ENCODE data around the gene KIDINS220. TPM values are rescaled to one million over a fixed set of nuclear protein-coding genes. Genes with fewer than 3 reads are reported as not detected.

KIDINS220 gene
- total RNA-seq, 1 experiment from 2014 or later: 20.1 TPM

GRCh38 chr2:8701681-8702379 is 135.6 kb downstream of the KIDINS220 start:
- POLR2A ChIA-PET: no interaction called here
- intact Hi-C loops (cut with micrococcal nuclease): no loop called here
- BruUV-seq (replicated peaks): no TSS peak
- ATAC-seq (no peak), DNase-seq (ENCODE audit: low read depth, low spot score) (no peak)
- Histone ChIP-seq H3K27me3 (ENCODE audit: insufficient read depth, low read length) (no peaks in the 10 kb centered on the region), H3K4me3 (replicated peaks in 1 of 2; ENCODE audit: low read depth in 1 of 2, low read length in 2 of 2) (no peak overlapping the region), H3K9me3 (ENCODE audit: control insufficient read depth in 1 of 2, insufficient read depth in 1 of 2, low read depth in 1 of 2, low read length in 2 of 2) (no peaks in the 10 kb centered on the region), H4K20me1 (ENCODE audit: insufficient read depth) (no peaks in the 10 kb centered on the region), H3K4me1 (ENCODE audit: control insufficient read depth in 1 of 2, insufficient read depth in 2 of 2, low read length in 2 of 2) (no peaks in the 10 kb centered on the region), H3K27ac (ENCODE audit: low read depth, low read length) (no peak overlapping the region), H3K36me3 (ENCODE audit: control insufficient read depth in 1 of 2, insufficient read depth in 2 of 2, low read length in 2 of 2) (no peaks in the 10 kb centered on the region), H3K79me2 (ENCODE audit: insufficient read depth, low read length) (no peaks in the 10 kb centered on the region), H3K9ac (ENCODE audit: low read length) (no peak overlapping the region), H3K4me2 (ENCODE audit: low read length) (no peak overlapping the region), H3K9me2 (ENCODE audit: insufficient read depth) (no peaks in the 10 kb centered on the region), H2AFZ (ENCODE audit: low read depth, low read length, poor library complexity, severe bottlenecking) (no peak overlapping the region)
- CTCF ChIA-PET: no interaction called here
- TF ChIP-seq JUND (IDR thresholded peaks at IDR 0.05) (no peak), POLR2AphosphoS5 (IDR thresholded peaks at IDR 0.05; ENCODE audit: low read depth, low read length) (no peak), SP1 (IDR thresholded peaks at IDR 0.05; ENCODE audit: low read depth) (no peak), RAD21 (IDR thresholded peaks at IDR 0.05; ENCODE audit: low read depth) (no peak)
- RAD21 ChIA-PET (ENCODE audit: low non-redundant PET in 1 of 2, low total read pairs in 2 of 2, uncharacterized antibody in 2 of 2, unreplicated experiment in 2 of 2): no interaction called here

- POLR2A ChIA-PET: no interaction called here
- CTCF ChIA-PET: no interaction called here
- ATAC-seq (no peak), DNase-seq (ENCODE audit: low read depth, low spot score) (no peak)
- no peaks in the 10 kb centered on the region for H3K9me3 ChIP-seq (ENCODE audit: control insufficient read depth in 1 of 2, insufficient read depth in 1 of 2, low read depth in 1 of 2, low read length in 2 of 2)
- no peaks in the 10 kb centered on the region for H3K4me1 ChIP-seq (ENCODE audit: control insufficient read depth in 1 of 2, insufficient read depth in 2 of 2, low read length in 2 of 2)
- RAD21 ChIA-PET (ENCODE audit: low non-redundant PET in 1 of 2, low total read pairs in 2 of 2, uncharacterized antibody in 2 of 2, unreplicated experiment in 2 of 2): no interaction called here
- no peaks in the 10 kb centered on the region for H3K79me2 ChIP-seq (ENCODE audit: insufficient read depth, low read length)
- H3K9ac ChIP-seq (ENCODE audit: low read length): no peak overlapping the region
- no peak overlapping the region for H3K4me3 ChIP-seq (replicated peaks in 1 of 2; ENCODE audit: low read depth in 1 of 2, low read length in 2 of 2)
- H3K36me3 ChIP-seq (ENCODE audit: control insufficient read depth in 1 of 2, insufficient read depth in 2 of 2, low read length in 2 of 2): no peaks in the 10 kb centered on the region
- no peaks in the 10 kb centered on the region for H3K9me2 ChIP-seq (ENCODE audit: insufficient read depth)
- BruUV-seq (replicated peaks): no TSS peak
- H3K27me3 ChIP-seq (ENCODE audit: insufficient read depth, low read length): no peaks in the 10 kb centered on the region
- no peak overlapping the region for H3K27ac ChIP-seq (ENCODE audit: low read depth, low read length)
- H2AFZ ChIP-seq (ENCODE audit: low read depth, low read length, poor library complexity, severe bottlenecking): no peak overlapping the region
- no peak overlapping the region for H3K4me2 ChIP-seq (ENCODE audit: low read length)
- intact Hi-C loops (cut with micrococcal nuclease): no loop called here
- H4K20me1 ChIP-seq (ENCODE audit: insufficient read depth): no peaks in the 10 kb centered on the region
- TF ChIP-seq YY1 (IDR thresholded peaks at IDR 0.05; ENCODE audit: extremely low read depth, insufficient replicate concordance, low read depth, low read length) (no peak), TCF7L2 (IDR thresholded peaks at IDR 0.05; ENCODE audit: borderline replicate concordance, extremely low read depth, insufficient read depth, insufficient read length) (no peak), POLR2A (IDR thresholded peaks at IDR 0.05; ENCODE audit: borderline replicate concordance, extremely low read depth, insufficient read depth, insufficient read length) (no peak), REST (IDR thresholded peaks at IDR 0.05; ENCODE audit: low read depth) (no peak), EGR1 (IDR thresholded peaks at IDR 0.05; ENCODE audit: low read depth) (no peak), SRF (IDR thresholded peaks at IDR 0.05; ENCODE audit: low read depth) (no peak), SP1 (IDR thresholded peaks at IDR 0.05; ENCODE audit: low read depth) (no peak), SIN3A (IDR thresholded peaks at IDR 0.05; ENCODE audit: low read depth) (no peak), EZH2 (IDR thresholded peaks at IDR 0.05) (no peak), POLR2AphosphoS5 (IDR thresholded peaks at IDR 0.05; ENCODE audit: low read depth, low read length) (no peak), ZFX (IDR thresholded peaks at IDR 0.05) (no peak), JUND (IDR thresholded peaks at IDR 0.05) (no peak), CBX3 (IDR thresholded peaks at IDR 0.05; ENCODE audit: low read depth) (no peak)
- TF ChIP-seq, protein P1, sequence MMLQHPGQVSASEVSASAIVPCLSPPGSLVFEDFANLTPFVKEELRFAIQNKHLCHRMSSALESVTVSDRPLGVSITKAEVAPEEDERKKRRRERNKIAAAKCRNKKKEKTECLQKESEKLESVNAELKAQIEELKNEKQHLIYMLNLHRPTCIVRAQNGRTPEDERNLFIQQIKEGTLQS (IDR thresholded peaks at IDR 0.05): no peak
- TF ChIP-seq, protein P2, sequence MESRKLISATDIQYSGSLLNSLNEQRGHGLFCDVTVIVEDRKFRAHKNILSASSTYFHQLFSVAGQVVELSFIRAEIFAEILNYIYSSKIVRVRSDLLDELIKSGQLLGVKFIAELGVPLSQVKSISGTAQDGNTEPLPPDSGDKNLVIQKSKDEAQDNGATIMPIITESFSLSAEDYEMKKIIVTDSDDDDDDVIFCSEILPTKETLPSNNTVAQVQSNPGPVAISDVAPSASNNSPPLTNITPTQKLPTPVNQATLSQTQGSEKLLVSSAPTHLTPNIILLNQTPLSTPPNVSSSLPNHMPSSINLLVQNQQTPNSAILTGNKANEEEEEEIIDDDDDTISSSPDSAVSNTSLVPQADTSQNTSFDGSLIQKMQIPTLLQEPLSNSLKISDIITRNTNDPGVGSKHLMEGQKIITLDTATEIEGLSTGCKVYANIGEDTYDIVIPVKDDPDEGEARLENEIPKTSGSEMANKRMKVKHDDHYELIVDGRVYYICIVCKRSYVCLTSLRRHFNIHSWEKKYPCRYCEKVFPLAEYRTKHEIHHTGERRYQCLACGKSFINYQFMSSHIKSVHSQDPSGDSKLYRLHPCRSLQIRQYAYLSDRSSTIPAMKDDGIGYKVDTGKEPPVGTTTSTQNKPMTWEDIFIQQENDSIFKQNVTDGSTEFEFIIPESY (IDR thresholded peaks at IDR 0.05; ENCODE audit: extremely low read depth, insufficient replicate concordance, low read length): no peak
Observed at GRCh38 chr2:8699839-8700238, 137.6 kb downstream of the KIDINS220 start.
